ENCODE results near the gene PHLDB3.
"Not testable (repeated sequence)": the region's sequence is repeated elsewhere in the genome, so short reads cannot be mapped to it uniquely, and the experiment has no call there.

Gene PHLDB3
- total RNA-seq, result 15.9 to 36.0 (median 28.0) reads per million in 4 experiments

DNA sequence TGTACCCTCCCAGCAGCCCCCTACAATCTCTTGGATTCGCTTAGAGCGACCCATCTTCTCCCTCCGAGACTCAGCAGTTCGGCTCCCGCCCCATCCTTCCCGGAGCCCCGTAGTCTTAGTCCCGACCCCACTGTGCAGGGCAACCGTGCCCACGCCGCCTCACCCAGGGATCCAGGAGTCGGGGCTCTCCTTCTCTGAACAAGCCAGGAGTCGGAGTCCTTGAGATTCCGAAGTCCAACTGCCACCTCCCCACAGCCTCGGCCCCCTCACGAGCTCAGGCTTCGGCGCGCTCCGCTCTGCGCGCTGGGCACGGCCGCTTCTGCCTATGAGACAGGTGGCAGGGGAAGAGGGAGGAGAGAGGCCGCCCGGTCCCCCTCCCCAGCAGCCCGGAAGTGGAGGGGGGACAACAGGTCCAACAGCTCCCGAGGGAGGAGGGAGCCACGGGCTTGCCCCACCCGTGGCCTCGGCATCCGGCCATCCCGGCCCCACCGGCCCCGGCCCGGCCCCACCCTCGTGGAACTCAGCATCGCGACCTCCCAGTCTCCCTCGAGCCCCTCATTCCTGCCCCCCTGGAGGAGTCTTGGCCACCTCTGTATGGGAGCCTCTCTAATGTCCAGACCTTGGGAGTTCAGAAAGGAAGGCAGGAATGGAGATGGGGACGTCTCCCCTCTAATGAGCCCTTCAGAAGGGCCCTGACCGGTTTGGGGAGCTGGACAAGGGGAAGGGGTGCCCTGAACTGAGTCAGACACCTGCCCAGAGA lies at the start of gene PHLDB3:
PHLDB3 (minus strand) TSS at position 321 of the 760 bp plus-strand sequence. CDS start 628 bp downstream, outside the sequence.
- peak; percentile 38 for DNase-seq

GRCh38 chr19:43553656-43554055 lies 49.1 kb upstream of the PHLDB3 start:
- no peak for DNase-seq

DNA sequence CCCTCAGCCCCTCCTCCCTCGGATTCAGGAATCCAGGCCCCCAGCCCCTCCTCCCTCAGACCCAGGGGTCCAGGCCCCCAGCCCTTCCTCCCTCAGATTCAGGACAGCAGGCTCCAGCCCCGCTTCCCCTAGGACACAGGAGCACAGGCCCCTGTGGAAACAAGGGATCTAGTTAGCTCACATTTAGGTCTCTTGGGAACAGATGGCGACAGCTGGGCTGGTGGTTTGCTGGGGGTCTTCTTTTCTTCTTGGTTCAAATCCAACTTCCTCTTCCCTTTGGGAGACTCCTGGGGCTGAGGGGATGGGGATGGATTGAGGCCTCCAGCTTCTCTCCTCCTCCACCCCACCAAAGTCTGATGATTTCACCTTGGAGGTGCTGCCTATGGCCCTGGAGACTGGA lies 48.1 kb upstream of the PHLDB3 start:
- no peak for DNase-seq

DNA sequence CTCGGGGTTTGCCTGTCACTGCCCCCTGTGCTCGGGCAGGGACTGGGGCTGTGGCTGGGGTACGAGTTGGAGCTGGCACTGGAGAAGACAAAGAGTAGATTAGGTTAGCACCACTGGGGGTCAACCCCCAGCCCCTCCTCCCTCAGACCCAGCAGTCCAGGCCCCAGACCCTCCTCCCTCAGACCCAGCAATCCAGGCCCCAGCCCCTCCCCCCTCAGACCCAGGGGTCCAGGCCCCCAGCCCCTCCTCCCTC lies 47.6 kb upstream of the PHLDB3 start:
- DNase-seq, result no peak

GRCh38 chr19:43551399-43552197 lies 47.1 kb upstream of the PHLDB3 start:
- no peak for DNase-seq

DNA sequence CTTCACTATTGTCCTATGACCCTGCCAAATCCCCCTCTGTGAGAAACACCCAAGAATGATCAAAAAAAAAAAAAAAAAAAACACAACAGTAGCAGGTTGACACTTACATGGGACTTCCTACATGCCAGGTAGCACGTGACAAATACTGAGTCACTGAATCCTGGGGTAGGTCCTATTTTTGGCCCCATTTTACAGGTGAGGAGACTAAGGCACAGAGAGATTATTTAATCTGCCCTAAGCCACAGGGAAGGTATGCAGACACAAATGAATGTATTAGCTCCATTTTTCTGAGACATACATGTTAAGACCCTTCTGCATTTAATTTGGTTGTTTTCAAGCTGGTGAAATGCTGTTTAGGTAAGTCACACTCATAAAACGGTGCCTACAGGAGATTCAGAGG lies 44.2 kb upstream of the PHLDB3 start:
- no peak for DNase-seq

- not testable (repeated sequence) for DNase-seq
These were observed 43.4 kb upstream of the PHLDB3 start for GRCh38 chr19:43547926-43548325.

GRCh38 chr19:43546581-43546980 lies 42.0 kb upstream of the PHLDB3 start:
- no peak for DNase-seq

- no peak for DNase-seq
These were observed 41.4 kb upstream of the PHLDB3 start for GRCh38 chr19:43545981-43546380.

DNA sequence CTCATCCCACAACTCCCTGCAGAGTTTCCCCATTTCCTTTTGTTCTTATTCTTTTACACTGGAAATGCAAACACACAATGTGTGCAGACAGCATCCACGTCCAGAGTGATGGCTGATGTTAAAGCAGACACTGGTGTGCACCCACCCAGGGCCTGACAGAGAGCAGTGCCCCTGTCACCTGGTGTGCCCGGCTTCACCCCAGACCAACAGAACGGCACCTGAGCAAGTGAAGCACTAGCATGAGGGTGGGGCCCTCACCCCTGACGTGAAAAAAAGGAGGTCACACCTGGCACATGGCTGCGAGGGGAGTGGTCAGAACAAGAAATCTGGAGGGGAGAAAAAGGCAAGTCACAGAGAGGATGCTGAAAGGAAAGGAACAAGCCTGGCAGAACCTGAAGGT lies 40.7 kb upstream of the PHLDB3 start:
- DNase-seq, result no peak

- DNase-seq, result no peak
These were observed 39.5 kb upstream of the PHLDB3 start for GRCh38 chr19:43544077-43544476.

GRCh38 chr19:43541920-43542650 lies 37.5 kb upstream of the PHLDB3 start:
- no peak for DNase-seq

- DNase-seq, result no peak
These were observed 35.8 kb upstream of the PHLDB3 start for GRCh38 chr19:43540381-43540780.

DNA sequence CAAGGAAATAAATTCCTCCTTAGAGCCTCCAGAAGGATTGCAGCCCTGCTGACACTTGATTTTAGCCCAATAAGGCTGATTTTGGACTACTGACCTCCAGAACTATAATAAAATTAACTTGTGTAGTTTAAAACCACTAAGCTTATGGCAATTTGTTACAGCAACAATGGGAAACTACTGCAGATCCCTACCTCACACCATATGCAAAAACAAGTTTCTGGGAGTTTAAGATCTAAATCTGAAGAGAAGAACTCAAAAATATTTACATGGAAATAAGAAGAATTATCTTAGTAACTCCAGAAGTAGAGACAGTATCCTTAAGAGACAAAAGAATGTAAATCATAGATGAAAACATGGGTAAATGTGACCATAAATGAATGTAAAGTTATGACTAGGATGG lies 34.4 kb upstream of the PHLDB3 start:
- no peak for DNase-seq

DNA sequence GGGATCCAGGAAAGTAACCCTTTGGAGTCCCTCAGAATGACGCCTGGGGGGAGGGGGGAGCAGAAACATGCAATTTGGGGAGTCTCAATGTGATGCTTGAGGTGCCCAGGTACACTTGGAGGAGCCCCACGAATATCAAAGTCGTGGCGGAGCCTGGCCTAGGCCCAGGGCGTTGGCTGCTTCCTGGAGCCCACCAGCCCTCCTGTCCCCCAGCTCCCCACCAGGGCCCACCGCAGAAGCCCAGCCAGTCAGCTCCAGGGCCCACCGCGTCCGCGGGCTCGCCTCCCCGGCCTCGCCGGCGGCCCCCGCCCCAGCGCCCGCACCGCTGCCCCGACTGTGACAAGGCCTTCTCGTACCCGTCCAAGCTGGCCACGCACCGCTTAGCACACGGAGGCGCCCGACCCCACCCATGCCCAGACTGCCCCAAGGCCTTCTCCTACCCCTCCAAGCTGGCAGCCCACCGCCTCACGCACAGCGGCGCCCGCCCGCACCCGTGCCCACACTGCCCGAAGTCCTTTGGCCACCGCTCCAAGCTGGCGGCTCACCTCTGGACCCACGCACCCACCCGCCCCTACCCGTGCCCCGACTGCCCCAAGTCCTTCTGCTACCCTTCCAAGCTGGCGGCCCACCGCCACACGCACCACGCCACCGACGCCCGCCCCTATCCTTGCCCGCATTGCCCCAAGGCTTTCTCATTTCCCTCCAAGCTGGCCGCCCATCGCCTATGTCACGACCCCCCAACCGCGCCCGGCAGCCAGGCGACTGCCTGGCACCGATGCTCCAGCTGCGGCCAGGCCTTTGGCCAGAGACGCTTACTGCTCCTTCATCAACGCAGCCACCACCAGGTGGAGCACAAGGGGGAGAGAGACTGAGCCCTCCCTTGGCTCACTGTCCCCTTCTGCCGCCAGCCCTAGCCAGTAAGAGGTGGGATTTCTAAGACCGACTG lies 30.5 kb upstream of the PHLDB3 start:
- peak; percentile 15 for DNase-seq

DNA sequence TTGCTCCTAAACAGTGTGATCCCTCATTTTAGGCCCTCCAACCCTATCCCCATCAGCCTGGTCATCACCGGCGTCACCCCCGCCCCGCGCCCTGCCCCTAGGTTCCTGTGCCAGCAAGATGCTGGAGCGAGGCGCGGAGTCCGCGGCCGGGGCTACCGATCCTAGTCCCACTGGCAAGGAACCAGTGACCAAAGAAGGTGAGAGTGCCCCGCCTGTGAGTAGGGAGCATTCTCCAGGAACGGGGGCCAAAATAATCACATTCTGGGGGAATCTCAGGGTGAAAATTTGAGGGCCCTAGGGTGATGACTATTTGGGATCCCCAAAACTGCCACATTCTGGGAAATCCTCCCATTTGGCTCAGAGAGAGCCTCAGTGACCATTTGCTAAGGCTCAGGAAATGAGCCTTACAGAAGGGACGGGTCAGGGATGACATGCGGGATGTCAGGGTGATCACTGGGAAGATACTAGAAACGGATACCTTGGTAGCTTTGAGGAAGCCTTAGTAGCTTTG lies 29.8 kb upstream of the PHLDB3 start:
- DNase-seq, result no peak

GRCh38 chr19:43533546-43534304 lies 29.2 kb upstream of the PHLDB3 start:
- DNase-seq, result peak; percentile 95

DNA sequence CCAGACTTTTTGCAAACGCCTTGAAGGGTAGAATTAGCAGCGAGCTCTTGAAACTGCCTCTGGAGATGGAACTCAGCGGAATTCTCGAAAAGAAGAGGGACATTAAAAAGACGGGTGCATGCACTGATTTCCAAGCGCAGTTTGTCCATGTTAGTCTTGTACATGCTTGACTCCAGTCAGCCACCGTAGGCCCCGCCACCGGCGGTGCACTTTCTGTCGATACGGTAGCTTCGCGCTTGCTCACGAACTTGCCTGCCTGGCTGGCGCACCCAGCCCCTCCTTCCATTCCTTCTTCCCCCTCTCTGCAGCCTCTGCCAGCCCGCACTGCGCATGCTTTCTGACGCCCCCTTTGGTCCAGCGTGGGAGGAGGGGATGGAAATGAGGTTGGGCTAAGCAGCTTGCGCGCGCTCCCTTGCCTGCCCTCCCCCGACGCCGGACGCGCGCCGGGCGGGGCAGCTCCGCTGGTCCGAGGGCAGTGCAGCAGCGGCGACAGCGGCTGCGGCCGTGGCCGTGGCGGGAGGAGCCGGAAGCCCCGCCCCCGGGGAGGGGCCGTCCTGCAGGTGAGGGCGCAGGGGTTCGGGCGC lies 28.5 kb upstream of the PHLDB3 start, which contains the start of gene ZNF575:
ZNF575 (plus strand) TSS at position 227 of the 584 bp plus-strand sequence. CDS start 1,235 bp downstream, outside the sequence.
- DNase-seq, result peak; percentile 64

GRCh38 chr19:43532571-43532961 lies 28.0 kb upstream of the PHLDB3 start:
- peak; percentile 51 for DNase-seq

DNA sequence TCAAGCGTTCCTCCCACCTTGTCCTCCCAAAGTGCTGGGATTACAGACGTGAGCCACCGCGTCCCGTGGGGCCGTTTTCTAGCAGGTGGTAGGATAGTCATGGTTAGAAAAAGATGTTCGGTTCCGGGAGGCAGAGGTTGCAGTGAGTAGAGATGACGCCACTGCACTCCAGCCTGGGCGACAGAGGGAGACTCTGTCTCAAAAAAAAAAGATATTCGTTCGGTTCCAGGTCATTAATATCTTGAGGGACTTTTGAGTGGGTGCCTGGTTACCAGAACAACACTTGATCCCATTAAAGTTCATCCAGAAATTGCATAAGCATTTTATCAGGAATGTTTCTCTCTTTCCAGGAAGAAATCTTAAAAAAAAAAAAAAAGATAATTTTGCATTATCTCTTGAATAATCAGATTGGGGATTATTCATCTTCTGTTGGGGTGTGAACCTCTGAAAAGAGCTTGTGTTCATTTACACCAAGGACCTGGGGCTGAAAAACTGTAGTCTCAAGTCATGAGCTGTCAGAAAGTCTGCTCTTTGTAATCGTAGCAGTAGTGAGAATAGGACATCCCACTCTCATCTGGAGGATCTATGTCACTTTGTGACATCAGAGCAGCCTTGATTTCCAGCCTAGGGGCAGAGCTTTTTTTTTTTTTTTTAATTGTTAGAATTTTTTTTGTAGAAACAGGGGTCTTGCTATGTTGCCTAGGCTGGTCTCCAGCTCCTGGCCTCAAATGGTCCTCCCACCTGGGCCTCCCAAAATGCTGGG lies 23.5 kb upstream of the PHLDB3 start:
- no peak for DNase-seq

Data from effector CD8-positive, alpha-beta T cell (primary cell).